ACC112 (cell line): ENCODE results near the gene MAGI1.

Experiments used
- H2AFZ ChIP-seq: fragments of 200-600 bp; sonication (generic); one replicate; pipeline ENCODE4 v1.6.0; 2017; ENCODE audit warnings: antibody characterized with exemption, low read length; ENCODE audit not compliant: unreplicated experiment
- H3K27ac ChIP-seq: fragments of 200-600 bp; sonication (generic); 2 replicates; pipeline ENCODE4 v1.5.1; 2014; ENCODE audit warnings: low read depth, mild to moderate bottlenecking, antibody characterized with exemption, low read length, moderate library complexity
- H3K27me3 ChIP-seq: fragments of 200-600 bp; sonication (generic); 2 replicates; pipeline ENCODE4 v1.6.1; 2014; ENCODE audit warnings: mild to moderate bottlenecking, antibody characterized with exemption, low read length, moderate library complexity, mixed read lengths; ENCODE audit not compliant: insufficient read depth
- H3K36me3 ChIP-seq: fragments of 200-600 bp; sonication (generic); 2 replicates; pipeline ENCODE4 v1.6.1; 2016; ENCODE audit warnings: mild to moderate bottlenecking, antibody characterized with exemption, low read length, moderate library complexity, mixed read lengths; ENCODE audit not compliant: insufficient read depth
- H3K4me1 ChIP-seq: fragments of 200-600 bp; sonication (generic); one replicate; pipeline ENCODE4 v1.6.1; 2016; ENCODE audit warnings: low read length, mixed read lengths; ENCODE audit not compliant: insufficient read depth, unreplicated experiment, control insufficient read depth
- H3K4me3 ChIP-seq: fragments of 200-600 bp; sonication (generic); 2 replicates; pipeline ENCODE4 v1.5.1; 2014; ENCODE audit warnings: mild to moderate bottlenecking, low read depth, low read length
- H3K79me2 ChIP-seq: fragments of 200-600 bp; sonication (generic); one replicate; pipeline ENCODE4 v1.6.0; 2016; ENCODE audit warnings: low read length; ENCODE audit not compliant: control insufficient read depth, unreplicated experiment, insufficient read depth

MAGI1 gene

GRCh38 chr3:65993134-65993900, 45.4 kb downstream of the MAGI1 start:
- peaks cover 6% of the 10 kb centered on the region for H3K79me2 ChIP-seq
- H3K4me1 ChIP-seq: peaks cover 30% of the 10 kb centered on the region
- no peak overlapping the region for H3K4me3 ChIP-seq
- H3K27ac ChIP-seq: no peak overlapping the region
- no peaks in the 10 kb centered on the region for H3K36me3 ChIP-seq
- no peaks in the 10 kb centered on the region for H3K27me3 ChIP-seq
- no peak overlapping the region for H2AFZ ChIP-seq

- H3K4me1 ChIP-seq: peaks cover 22% of the 10 kb centered on the region
- peaks cover 6% of the 10 kb centered on the region for H3K79me2 ChIP-seq
- no peaks in the 10 kb centered on the region for H3K27me3 ChIP-seq
- no peak overlapping the region for H3K4me3 ChIP-seq
- H2AFZ ChIP-seq: no peak overlapping the region
- H3K36me3 ChIP-seq: no peaks in the 10 kb centered on the region
- H3K27ac ChIP-seq: no peak overlapping the region
Measured at GRCh38 chr3:65992106-65992505, 46.6 kb downstream of the MAGI1 start.

GRCh38 chr3:65988411-65989180, 50.1 kb downstream of the MAGI1 start:
- Histone ChIP-seq H2AFZ (no peak overlapping the region), H3K36me3 (no peaks in the 10 kb centered on the region), H3K27ac (no peak overlapping the region), H3K4me3 (no peak overlapping the region), H3K4me1 (peaks cover 8% of the 10 kb centered on the region), H3K79me2 (peaks cover 4% of the 10 kb centered on the region), H3K27me3 (no peaks in the 10 kb centered on the region)

- no peaks in the 10 kb centered on the region for H3K79me2 ChIP-seq
- H3K4me3 ChIP-seq: no peak overlapping the region
- H2AFZ ChIP-seq: no peak overlapping the region
- H3K27ac ChIP-seq: no peak overlapping the region
- no peaks in the 10 kb centered on the region for H3K4me1 ChIP-seq
- no peaks in the 10 kb centered on the region for H3K36me3 ChIP-seq
- H3K27me3 ChIP-seq: no peaks in the 10 kb centered on the region
Measured at GRCh38 chr3:65986285-65986684, 52.4 kb downstream of the MAGI1 start.

- Histone ChIP-seq H3K27ac (no peak overlapping the region), H3K27me3 (no peaks in the 10 kb centered on the region), H2AFZ (no peak overlapping the region), H3K4me3 (no peak overlapping the region), H3K36me3 (no peaks in the 10 kb centered on the region), H3K79me2 (no peaks in the 10 kb centered on the region), H3K4me1 (peaks cover 3% of the 10 kb centered on the region)
Measured at GRCh38 chr3:65984975-65985374, 53.7 kb downstream of the MAGI1 start.

GRCh38 chr3:65983100-65983499, 55.6 kb downstream of the MAGI1 start:
- no peak overlapping the region for H3K4me3 ChIP-seq

GRCh38 chr3:65979731-65980130, 59.0 kb downstream of the MAGI1 start:
- Histone ChIP-seq H3K4me1 (peaks cover 26% of the 10 kb centered on the region), H3K4me3 (peak overlapping the region; percentile 56), H3K27ac (peak overlapping the region; percentile 77), H3K27me3 (no peaks in the 10 kb centered on the region), H3K79me2 (no peaks in the 10 kb centered on the region), H2AFZ (peak overlapping the region; percentile 34), H3K36me3 (no peaks in the 10 kb centered on the region)

More at GRCh38 chr3:65983100-65983499, 55.6 kb downstream of the MAGI1 start:
- H3K27me3 ChIP-seq: no peaks in the 10 kb centered on the region
- peaks cover 21% of the 10 kb centered on the region for H3K4me1 ChIP-seq
- no peaks in the 10 kb centered on the region for H3K36me3 ChIP-seq
- no peaks in the 10 kb centered on the region for H3K79me2 ChIP-seq
- H2AFZ ChIP-seq: no peak overlapping the region
- no peak overlapping the region for H3K27ac ChIP-seq

- Histone ChIP-seq H3K4me1 (peaks cover 26% of the 10 kb centered on the region), H3K27ac (peak overlapping the region; percentile 77), H3K4me3 (peak overlapping the region; percentile 56), H2AFZ (no peak overlapping the region), H3K36me3 (no peaks in the 10 kb centered on the region), H3K27me3 (no peaks in the 10 kb centered on the region), H3K79me2 (no peaks in the 10 kb centered on the region)
Measured at GRCh38 chr3:65979162-65979561, 59.6 kb downstream of the MAGI1 start.

GRCh38 chr3:65978116-65978515, 60.6 kb downstream of the MAGI1 start:
- Histone ChIP-seq H3K79me2 (no peaks in the 10 kb centered on the region), H3K4me3 (no peak overlapping the region), H3K27me3 (no peaks in the 10 kb centered on the region), H2AFZ (no peak overlapping the region), H3K36me3 (no peaks in the 10 kb centered on the region), H3K27ac (peak overlapping the region; percentile 17), H3K4me1 (peaks cover 26% of the 10 kb centered on the region)

GRCh38 chr3:65975032-65975431, 63.7 kb downstream of the MAGI1 start:
- no peak overlapping the region for H3K27ac ChIP-seq
- H3K4me1 ChIP-seq: peaks cover 23% of the 10 kb centered on the region
- no peaks in the 10 kb centered on the region for H3K36me3 ChIP-seq
- H3K27me3 ChIP-seq: no peaks in the 10 kb centered on the region
- H2AFZ ChIP-seq: no peak overlapping the region
- H3K79me2 ChIP-seq: no peaks in the 10 kb centered on the region
- no peak overlapping the region for H3K4me3 ChIP-seq

- Histone ChIP-seq H3K27ac (no peak overlapping the region), H3K4me3 (no peak overlapping the region), H3K79me2 (no peaks in the 10 kb centered on the region), H2AFZ (no peak overlapping the region), H3K4me1 (peaks cover 18% of the 10 kb centered on the region), H3K36me3 (no peaks in the 10 kb centered on the region), H3K27me3 (no peaks in the 10 kb centered on the region)
Measured at GRCh38 chr3:65974509-65974908, 64.2 kb downstream of the MAGI1 start.
